Measurements from ENCODE around the gene RXRA. TPM values are rescaled to one million over a fixed set of nuclear protein-coding genes. Genes with fewer than 3 reads are reported as not detected.

The RXRA gene
- polyA plus RNA-seq, 1 of the 3 experiments (the other 2 are of a cell fraction) = 7.6 TPM

DNA sequence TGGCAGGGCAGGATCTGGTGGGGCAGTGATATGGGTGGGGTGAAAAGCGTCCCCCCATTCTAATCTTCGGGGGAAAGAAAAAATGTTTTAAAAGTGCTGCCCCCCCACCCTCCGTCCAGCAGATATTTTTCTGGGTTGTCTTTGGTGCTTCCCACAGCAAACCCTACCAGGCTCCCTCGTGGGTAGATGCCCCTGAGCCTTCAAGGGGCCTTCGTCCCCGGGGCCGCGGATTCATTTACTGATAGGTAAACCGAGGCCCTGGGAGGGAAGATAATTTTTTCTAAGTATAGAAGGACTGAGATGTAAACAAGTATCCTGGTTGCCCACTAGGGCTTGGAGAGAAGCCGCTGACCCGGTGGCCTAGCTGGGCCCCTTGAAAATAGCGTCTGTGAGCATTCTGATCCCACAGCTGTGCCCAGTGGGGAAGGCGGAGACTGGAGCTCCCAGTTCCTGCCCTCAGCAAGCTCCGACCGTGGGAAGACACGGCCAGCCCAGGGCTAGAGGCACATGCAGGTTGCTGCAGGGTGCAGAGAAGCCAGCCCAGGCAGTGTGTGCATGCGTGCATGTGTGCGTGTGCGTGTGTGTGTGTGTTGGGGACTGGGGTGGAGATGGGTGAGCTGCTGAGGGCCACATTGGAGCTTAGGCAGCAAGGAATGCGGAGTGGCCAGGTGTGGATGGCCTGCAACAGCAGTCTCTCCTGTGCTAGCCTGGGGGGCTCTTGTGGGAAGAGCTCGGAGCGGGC, 6.0 kb upstream of the RXRA start:
- H3K9me3 ChIP-seq = no peaks in the 10 kb centered on the region
- ChIA-PET POLR2A (no interaction called here), CTCF (interaction anchor here (1.1 kb wide), 1 partner anchor 149 kb away, joined by 5 read pairs; no protein-coding TSS in a partner anchor)
- no peak overlapping the region for H3K4me2 ChIP-seq
- no peak overlapping the region for H3K27ac ChIP-seq (ENCODE audit: low read depth in 2 of 2, low read length in 1 of 2)
- 86% methylated on average over 22 of the region's 22 CpGs for WGBS (ENCODE audit: low lambda C conversion rate)
- no peak overlapping the region for H3K9ac ChIP-seq
- no peaks in the 10 kb centered on the region for H3K79me2 ChIP-seq (ENCODE audit: insufficient read depth)
- no peaks in the 10 kb centered on the region for H3K9me2 ChIP-seq
- peaks cover 7% of the 10 kb centered on the region for H3F3A ChIP-seq (replicated peaks; ENCODE audit: insufficient read depth)
- H3K4me3 ChIP-seq (ENCODE audit: low read depth in 2 of 2, low read length in 1 of 2) = no peak overlapping the region
- DNase-seq = no peak
- H3K27me3 ChIP-seq (ENCODE audit: insufficient read depth) = no peaks in the 10 kb centered on the region
- no peak for TF ChIP-seq NRF1 (IDR thresholded peaks at IDR 0.05; ENCODE audit: low read depth, low read length)
- TF ChIP-seq TAF1 (IDR thresholded peaks at IDR 0.05; ENCODE audit: borderline replicate concordance, low read depth, low read length) = no peak
- TF ChIP-seq POLR2AphosphoS5 (IDR thresholded peaks at IDR 0.05; ENCODE audit: low read depth, low read length) = no peak
- TF ChIP-seq TEAD4 (IDR thresholded peaks at IDR 0.05; ENCODE audit: borderline replicate concordance, insufficient read depth) = no peak
- no peak for TF ChIP-seq RFX5 (IDR thresholded peaks at IDR 0.05; ENCODE audit: low read length)
- no peak for TF ChIP-seq RAD21 (IDR thresholded peaks at IDR 0.05; ENCODE audit: low read length)
- TF ChIP-seq ELF1 (IDR thresholded peaks at IDR 0.05) = no peak
- no peak for TF ChIP-seq USF1 (IDR thresholded peaks at IDR 0.05; ENCODE audit: borderline replicate concordance, low read depth)
- no peak for TF ChIP-seq MEF2A (IDR thresholded peaks at IDR 0.05; ENCODE audit: borderline replicate concordance, low read depth)
- TF ChIP-seq MXI1 (IDR thresholded peaks at IDR 0.05; ENCODE audit: low read depth, low read length) = no peak
- TF ChIP-seq SMC3 (IDR thresholded peaks at IDR 0.05; ENCODE audit: low read depth, low read length) = no peak
- TF ChIP-seq JUND (IDR thresholded peaks at IDR 0.05) = no peak
- TF ChIP-seq PBX3 (IDR thresholded peaks at IDR 0.05) = no peak
- no peak for TF ChIP-seq USF2 (IDR thresholded peaks at IDR 0.05; ENCODE audit: borderline replicate concordance, low read depth, low read length)
- TF ChIP-seq, protein P1, sequence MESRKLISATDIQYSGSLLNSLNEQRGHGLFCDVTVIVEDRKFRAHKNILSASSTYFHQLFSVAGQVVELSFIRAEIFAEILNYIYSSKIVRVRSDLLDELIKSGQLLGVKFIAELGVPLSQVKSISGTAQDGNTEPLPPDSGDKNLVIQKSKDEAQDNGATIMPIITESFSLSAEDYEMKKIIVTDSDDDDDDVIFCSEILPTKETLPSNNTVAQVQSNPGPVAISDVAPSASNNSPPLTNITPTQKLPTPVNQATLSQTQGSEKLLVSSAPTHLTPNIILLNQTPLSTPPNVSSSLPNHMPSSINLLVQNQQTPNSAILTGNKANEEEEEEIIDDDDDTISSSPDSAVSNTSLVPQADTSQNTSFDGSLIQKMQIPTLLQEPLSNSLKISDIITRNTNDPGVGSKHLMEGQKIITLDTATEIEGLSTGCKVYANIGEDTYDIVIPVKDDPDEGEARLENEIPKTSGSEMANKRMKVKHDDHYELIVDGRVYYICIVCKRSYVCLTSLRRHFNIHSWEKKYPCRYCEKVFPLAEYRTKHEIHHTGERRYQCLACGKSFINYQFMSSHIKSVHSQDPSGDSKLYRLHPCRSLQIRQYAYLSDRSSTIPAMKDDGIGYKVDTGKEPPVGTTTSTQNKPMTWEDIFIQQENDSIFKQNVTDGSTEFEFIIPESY (IDR thresholded peaks at IDR 0.05; ENCODE audit: borderline replicate concordance, low read depth) = no peak
- H4K20me1 ChIP-seq (ENCODE audit: insufficient read depth) = no peaks in the 10 kb centered on the region
- H2AFZ ChIP-seq (ENCODE audit: low read depth) = no peak overlapping the region
- peaks cover 40 to 43% of the 10 kb centered on the region in 2 experiments for H3K4me1 ChIP-seq (ENCODE audit: control insufficient read depth in 1 of 2, insufficient read depth in 2 of 2, low read depth in 1 of 2, low read length in 1 of 2)
- H3K36me3 ChIP-seq (replicated peaks in 1 of 2; ENCODE audit: control insufficient read depth in 1 of 2, insufficient read depth in 2 of 2, low read length in 1 of 2) = no peaks in the 10 kb centered on the region
